Activated T-helper 1 cell treated with Interleukin-2 at 50 U/mL for 16 hours (primary cell): ENCODE measurements around the gene DCAF5.
"Not testable (repeated sequence)": the region's sequence is repeated elsewhere in the genome, so short reads cannot be mapped to it uniquely, and the experiment has no call there.

Source experiments
- DNase-seq: peaks from one replicate; pipeline ENCODE4 v3.0.0-alpha.2; 2020; ENCODE audit warnings: low read depth

Gene DCAF5

DNA sequence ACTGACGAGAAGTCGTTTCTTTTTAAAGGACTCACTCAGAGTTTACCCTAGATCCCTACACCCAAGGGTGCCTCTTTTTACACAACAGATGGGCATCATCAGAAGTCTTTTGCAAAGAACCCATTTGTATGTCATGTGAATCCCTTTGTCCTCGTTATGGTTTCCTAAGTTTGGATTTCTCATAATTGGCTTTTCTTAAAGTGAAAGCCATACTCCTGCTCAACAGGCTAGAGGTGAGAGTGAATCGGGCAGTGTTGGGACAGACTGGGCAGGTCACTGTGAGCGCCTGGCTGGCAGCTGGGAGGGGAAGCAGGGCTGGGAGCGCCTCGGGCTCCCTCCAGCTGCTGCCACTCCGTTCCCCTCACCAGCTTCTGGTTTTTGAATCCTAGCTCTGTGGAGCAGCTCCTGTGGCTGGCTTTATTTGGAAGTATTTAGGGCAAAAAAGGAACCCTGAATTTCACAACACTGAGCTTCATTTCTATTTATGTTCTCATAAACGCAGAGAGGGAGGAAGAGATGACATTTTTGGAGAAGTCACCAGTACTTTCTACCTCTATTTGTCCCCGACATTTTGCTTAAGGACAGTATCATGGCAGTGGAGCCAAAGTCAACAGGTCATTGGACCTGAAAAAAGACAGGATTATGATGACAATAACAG lies 110.0 kb downstream of the DCAF5 start:
- no peak for DNase-seq

DNA sequence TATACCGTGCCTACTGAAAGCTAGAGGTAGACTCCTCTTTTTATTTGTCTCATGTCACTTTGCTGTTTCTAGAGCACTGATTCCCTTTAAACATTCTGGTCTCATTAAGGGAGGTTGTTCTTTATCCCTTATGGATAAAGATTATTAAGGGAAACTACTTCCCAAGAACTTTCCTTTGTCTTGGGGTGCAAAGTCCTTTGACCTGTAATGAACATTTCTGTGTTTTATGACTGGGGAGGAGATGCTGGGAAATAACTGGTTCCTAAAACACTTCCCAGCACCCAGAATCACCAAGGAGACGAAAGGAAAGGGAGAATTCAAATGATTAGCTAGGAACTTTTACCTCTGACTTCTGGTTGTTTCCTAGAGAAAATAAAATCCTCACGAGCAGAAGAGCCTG lies 110.6 kb downstream of the DCAF5 start:
- no peak for DNase-seq

DNA sequence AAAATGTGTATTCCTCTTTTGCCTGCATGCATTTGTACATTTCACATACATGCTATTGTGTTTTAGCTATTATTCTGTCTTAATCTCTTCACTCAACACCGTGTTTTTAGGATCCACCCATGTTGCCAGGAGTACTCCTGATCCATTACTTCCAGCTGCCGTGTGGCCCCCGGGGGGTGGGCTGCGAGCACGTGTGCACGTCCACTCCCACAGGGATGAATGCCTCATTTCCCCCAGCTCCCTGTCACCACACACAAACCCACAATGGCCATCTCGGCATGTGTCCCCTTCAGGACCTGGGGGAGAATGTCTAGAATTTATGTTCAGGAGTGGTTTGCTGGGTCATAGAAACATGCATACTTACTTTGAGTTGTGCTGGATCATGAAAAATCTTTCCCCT lies 111.1 kb downstream of the DCAF5 start:
- DNase-seq: no peak

DNA sequence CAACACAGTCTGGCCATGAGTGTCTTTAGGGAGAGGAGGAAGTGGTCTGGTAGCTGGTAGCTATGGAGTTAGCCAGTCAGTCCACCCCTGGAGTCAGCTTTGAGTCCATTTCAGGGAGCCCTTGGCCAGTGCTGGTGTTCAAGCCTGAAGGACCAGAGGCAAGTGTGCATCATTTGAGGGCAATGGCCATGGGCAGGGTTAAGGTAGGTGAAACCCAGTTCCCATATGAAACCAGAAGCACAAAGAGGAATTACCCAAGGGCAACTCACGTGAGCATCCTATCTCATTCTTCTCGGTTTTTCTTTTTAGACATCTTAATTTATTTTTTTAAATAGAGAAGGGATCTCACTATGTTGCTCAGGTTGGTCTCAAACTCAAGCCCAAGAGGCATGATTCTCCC lies 112.6 kb downstream of the DCAF5 start:
- no peak for DNase-seq

DNA sequence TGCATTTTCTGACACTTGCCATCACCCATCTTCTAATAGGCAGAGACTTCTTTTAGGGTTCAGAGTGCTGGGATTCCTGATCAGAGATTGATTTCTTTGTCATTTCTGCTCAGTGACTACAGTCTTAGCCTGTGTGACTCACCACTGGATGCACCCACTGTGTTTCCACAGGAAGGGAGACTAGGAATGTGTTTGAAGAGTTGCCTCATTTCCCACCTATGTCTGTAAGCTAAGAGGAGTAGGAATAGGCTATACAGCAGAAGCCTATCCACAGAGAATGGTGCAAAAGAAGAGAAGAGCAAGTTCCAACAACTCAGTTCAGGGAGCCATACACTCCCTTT lies 113.7 kb downstream of the DCAF5 start:
- no peak for DNase-seq

DNA sequence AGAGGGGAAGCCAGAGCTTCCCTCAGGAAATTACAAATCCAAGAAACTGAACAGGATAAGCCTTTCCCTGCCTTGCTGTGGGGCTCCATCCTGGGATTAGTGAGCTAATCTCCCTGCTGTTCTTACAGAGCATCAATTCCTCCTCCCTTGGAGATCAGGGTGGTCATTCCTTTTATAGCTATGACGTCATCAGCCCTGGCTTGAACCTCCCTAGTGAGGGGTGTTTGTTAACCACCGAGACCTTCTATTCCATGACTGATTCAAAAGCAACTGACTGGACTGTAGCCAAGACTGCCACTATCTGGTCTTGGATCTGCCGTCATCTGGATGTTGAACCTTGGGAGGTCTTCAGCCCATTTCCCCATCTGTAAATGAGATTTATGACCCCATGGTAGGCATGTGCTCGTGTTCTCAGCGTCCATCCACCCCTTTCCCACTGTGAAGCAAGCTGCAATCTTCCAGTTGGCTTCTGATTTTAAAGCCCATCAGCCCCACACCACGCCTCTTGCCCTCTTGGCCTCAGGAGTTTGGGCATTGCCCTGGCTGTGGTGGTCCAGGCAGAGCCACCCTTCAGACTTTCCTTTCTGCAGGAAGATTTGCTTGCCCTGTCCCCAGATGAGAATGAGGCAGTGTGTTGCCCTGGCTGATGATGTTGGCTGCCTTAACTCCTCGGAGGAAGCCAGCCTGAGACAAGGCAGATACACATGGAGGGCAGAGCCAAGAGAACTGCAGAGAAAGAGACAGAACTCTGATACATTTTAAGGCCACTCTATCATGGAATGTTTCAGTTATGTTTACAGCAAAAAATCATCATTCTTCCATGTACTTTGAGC lies 114.2 kb downstream of the DCAF5 start:
- no peak for DNase-seq

DNA sequence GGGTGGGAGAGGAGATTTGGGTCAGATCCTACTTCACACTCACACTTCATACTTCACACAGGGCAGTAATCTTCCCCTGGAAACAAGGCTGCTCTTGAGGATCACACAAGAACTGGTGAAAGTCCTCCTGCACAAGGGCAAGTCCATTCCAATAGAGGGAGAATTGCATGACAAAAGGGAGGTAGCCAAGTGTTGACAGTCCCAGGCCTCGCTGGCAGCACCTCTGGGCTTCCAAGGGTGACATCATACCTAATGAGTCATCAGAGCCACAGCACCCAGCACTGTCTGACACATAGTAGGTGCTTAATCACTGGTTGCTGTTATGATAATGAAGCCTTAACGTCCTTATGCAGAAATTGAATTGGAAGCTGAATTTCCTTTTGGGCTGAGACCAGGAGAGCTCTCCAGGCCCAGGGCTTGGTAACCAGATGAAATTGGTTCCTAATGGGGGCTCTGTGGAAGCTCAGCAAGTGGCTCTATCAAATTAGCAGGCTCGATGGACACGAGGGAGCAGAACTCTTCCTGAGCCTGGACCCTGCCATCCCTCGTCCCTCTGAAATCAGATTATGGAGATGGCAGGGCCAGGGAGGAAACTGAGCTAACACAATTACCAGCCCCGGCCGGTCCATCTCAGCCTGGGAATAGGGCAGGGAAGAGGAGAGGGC lies 115.0 kb downstream of the DCAF5 start:
- DNase-seq: no peak

DNA sequence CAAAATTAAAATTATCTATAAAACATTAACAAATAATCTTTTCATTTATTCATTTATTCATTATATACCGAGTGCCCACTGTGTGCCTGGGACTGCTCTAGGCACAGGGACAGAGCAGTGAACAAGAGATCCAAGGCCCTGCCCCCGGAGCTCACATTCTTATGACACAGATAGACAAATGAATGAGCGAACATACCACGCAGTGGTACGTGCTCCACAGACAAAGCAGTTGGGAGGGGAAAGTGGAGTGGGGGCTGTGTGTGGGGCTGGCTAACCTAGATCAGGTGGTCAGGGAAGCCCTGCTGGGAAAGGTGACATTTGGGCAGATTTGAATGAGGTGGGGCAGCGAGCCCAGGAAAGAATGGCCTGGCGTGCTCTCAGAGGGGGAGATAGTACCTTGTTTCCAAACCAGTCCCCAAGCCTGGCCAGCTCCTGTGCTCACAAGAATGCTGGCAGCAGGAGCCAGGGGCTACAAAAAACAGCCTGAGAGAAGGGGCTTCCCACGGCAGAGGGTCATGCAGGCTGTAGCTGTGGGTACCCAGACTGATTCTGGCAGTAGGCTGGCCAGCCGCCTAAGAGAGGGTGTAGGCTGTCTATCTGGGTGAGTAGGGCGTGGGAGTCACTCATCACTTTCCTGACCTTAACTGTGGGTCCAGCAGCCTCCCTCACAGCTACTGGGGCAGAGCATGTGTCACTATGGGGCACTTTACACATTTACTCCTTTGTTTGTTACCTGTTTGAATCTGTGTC lies 116.0 kb downstream of the DCAF5 start:
- no peak for DNase-seq

DNA sequence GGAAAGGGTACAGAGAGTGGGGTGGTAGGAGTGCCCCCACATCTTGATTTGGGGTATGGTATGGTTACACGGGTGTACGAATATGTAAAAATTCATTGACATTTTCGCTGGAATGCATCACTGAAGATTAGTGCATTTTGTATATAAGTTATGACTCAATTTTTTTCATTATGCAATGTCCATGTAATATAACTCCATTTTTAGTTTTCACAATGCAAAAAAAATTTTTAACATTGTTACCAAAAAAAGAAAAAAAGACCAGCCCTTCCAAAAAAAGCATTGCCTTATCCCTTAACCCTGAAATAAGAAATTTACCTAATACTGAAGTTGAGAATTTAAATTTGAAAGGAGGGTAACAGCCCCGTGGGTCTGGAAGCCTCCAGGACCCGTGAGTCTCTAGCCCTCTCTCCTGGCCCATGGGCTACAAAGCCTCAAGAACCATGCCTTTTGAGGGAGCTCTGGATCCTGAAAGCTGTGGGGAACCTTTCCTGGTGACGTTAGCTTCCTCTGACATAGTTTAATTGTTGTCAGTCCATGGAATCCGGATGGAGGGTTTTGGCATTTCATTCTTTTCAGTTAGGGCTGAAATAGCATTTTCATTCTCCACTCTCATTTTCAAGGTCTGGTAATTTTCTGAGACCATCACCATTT lies 118.2 kb downstream of the DCAF5 start:
- DNase-seq: no peak

DNA sequence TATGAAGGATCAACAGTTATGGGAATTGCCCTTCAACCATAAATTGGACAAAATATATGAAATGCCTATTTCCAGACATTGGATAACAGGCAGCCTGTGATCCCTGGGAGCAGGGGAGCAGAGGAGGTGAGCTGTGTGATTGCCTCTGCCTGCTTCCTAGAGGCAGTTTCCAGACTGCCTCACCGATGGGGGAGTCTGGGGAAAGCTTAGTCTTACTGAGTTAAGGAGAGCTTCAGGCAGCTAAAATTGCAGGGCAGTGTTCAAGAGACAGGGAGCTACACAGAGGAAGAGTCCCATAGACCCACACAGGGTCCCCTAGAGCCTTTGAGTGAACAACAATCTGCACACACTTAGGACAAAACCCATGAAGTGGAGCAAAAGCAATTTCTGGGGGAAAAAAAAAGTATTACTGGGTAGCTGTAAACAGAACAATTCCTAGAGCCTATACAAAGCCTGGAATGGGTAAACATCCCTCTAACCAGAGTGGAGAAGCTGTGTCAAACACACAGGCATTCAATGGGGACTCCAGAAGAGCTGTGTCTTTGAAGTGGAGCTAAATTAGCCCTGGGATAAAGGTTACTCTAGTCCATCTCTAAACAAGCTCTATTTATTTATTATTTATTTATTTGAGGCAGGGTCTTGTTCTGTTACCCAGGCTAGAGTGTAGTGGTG lies 125.5 kb downstream of the DCAF5 start:
- no peak for DNase-seq

DNA sequence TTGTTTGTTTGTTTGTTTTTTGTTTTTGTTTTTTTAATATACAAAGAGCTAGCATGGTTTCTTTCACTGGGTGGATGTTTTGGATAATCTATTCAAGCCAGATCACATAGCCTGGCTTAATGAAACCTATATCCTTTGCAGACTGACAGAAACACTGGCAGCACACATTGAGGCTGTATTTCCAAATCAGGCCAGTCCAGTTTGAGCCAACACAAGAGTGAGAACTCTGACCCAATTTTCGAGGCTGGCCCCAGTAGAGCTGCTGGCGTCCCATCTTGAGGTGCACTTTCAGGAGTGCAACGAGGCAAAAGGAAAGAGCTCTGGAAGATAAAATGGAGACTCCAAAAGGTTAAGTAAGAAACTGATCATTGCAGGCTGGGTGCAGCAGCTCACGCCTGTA lies 129.9 kb downstream of the DCAF5 start:
- DNase-seq: no peak

DNA sequence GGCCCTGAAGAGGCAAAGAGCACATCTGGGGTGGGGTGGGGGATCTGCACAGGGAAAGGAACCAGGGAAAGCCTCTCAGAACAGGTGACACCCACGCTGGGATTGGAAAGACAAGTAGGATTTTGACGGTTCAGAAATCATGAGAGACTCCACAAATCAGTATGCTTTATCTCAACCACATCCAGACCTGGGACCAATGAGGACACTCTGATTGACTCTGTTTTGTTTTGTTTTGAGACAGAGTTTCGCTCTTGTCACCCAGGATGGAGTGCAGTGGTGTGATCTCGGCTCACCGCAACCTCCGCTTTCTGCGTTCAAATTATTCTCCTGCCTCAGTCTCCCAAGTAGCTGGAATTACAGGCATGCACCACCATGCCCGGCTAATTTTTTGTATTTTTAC lies 130.8 kb downstream of the DCAF5 start:
- not testable (repeated sequence) for DNase-seq

DNA sequence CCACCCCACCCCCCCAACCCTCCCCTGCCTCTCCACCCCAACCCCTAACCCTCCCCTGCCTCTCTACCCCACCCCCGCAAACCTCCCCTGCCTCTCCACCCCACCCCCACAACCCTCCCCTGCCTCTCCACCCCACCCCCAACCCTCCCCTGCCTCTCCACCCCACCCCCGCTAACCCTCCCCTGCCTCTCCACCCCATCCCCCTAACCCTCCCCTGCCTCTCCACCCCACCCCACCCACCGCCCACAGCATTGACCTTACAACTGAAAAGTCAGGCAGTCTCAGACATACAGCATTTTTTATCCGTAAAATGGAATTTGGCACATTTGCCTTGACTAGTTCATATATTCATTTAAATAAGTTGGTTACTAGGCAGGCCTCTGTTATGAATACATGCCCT lies 135.2 kb downstream of the DCAF5 start:
- no peak for DNase-seq

DNA sequence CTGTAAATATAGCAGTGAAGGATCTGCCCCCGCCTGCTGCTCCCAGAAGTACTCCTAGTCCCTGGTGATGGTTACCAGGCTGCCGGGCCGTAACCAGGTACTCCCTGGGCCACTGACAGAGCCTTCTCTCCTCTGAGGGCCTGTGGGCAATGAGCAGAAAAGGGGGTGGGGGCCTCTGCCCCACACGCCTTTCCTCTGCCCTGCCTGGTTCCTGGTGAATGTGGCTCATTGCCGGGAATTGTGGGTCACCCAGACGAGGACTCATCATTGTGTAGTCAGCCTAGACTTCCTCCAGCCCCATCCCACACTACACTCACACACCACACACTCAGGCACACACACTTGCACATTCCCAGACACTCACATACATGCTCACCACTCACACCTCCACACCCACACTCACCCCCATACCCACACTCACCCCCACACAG lies 138.1 kb downstream of the DCAF5 start:
- no peak for DNase-seq

DNA sequence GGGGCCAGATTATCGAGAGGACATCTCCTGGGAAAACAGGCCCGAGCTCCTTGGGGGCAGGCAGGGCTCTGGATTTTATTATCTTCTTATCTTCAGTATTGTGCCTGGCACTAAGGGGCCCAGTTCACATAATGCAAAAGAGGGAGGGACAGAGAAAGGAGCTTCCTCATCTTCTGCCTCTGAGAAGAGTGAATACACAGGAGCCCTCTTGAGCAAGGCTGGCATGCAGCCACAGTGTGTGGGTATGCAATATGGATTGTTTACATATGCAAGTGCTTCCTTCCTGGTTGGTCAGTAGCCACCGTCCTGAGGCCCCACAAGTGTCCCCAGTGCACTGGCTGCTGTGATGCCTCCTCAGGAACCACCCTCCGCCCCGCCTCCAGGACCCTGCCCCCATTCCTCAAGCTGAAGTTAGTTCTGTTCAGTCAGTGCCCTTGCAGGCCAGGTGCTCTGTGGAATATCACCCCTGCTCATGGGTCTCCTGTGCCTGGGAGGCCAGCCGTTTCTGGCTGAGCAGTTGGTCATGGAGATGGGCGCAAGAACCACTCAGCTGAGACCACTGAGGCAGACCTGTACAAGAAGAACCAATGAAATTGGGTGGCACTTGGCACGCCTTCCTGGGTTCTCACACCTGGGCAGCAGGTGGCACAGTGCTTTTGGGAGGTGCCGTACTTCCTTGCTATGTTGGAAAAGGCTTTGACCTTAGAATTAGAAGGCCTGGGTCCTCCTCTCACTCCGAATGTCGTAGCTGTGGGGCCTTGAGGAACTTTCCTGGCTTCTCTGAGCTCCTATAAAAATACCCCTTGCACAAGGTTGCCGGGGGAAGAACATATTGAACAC lies 138.8 kb downstream of the DCAF5 start:
- DNase-seq: no peak

DNA sequence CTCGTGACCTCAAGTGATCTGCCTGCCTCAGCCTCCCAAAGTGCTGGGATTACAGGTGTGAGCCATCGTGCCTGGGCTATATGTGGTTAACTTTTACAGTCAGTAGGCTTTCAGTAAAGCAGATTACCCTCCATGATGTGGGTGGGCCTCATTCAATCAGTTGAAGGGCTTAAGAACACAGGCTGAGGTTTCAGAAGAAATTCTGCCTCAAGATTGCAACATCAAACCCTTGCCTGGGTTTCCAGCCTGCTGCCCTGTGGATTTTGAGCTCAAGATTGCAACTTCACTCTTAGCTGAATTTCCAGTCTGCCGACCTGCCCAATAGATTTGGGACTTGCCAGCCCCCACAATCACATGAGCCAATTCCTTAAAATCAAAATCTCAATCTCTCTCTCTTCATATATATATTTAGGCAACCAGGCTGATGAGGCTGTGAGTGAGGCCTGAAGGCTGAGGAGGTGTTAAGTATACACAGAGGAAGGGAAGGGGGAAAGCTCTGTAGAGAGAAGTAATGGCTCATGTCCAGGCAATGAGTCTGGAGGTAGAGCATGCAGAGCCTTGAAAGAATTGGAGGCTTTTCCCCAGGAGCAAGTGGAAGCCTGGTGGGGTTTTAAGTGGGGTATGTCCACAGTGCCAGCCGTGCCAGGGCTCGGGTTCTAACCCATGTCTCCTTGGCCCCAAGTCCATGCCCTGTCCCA lies 140.5 kb downstream of the DCAF5 start:
- DNase-seq: no peak

DNA sequence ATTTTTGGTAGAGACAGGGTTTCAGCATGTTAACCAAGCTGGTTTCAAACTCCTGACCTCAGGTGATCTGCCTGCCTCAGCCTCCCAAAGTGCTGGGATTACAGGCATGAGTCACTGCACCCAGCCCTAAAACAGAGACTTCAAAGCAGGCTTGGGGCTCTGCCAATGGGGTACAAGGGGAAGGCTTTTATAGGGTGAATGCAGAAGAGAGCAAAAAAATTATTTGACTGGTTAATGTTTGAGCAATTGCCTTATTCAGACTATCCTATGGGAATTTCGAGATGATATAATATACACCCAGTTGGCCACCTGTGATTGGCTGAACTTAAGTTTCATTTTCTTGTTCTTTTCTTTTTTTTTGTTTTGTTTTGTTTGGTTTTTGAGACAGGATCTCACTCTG lies 142.3 kb downstream of the DCAF5 start:
- no peak for DNase-seq

DNA sequence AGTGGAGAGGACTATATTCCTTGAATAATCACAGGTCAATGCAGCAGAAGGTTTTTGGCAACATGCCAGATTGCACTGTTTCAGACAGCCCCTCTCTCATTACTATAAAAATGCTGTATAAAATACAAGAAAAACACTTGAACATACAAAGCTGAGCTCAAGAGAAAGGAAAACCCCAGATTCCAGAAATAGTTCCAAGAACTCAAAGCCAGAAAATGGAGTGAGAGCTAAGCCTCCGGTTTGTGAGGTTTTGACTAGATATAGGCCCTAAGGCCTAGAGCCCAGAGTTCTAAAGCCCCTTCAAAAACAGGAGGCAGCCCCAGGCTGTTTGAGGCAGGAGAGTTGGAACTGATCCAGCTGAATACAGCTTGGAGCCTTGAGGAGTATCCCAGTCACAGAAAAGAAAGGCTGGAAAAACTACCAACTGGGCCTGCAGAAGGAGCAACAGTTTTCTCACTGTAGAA lies 144.5 kb downstream of the DCAF5 start:
- DNase-seq: no peak

DNA sequence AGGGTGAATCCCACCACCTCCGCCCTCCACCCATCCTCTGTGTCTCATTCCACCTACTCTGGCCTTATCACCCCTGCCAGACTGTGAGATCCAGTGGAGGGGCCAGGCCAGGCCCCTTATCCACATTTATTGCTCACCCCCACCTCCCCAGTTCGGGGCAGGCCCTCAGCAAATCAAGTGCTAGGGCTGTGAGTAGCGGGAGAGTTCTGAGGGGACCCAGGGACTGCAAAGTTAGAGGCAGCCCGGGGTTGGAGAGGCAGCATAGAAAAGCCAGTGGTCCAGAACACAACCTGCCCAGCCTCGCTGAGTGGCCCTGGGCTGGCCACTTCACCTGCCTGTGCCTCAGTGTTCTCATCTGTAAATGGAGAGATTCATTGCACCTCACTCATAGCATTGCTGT lies 146.6 kb downstream of the DCAF5 start:
- DNase-seq: no peak
